MM.1S (cell line): ENCODE data around the gene CTU2.

ENCODE experiments used
- CTCF ChIP-seq: fragments of 300-600 bp; sonication (generic); IDR thresholded peaks from 2 replicates; pipeline ENCODE4 v1.5.1; 2016; ENCODE audit warnings: antibody characterized with exemption, low read length, mixed read lengths
- EZH2 ChIP-seq: fragments of 300-600 bp; sonication (generic); optimal IDR thresholded peaks from 2 replicates; pipeline ENCODE3; 2017; ENCODE audit warnings: low read depth, mild to moderate bottlenecking, antibody characterized with exemption, low read length, mixed read lengths

- no peak for TF ChIP-seq CTCF
- no peak for TF ChIP-seq EZH2
Measured at GRCh38 chr16:88762941-88763340, 56.6 kb downstream of the CTU2 start.
